Hematopoietic multipotent progenitor cell treated with erythropoietin and hydrocortisone succinate and interleukin-3 and kit ligand, for 6 days (in vitro differentiated cells): ENCODE results near the gene ISYNA1.

Experiments used
- DNase-seq: peaks from one replicate; pipeline ENCODE4 v3.0.0-alpha.2; 2015

The ISYNA1 gene

DNA sequence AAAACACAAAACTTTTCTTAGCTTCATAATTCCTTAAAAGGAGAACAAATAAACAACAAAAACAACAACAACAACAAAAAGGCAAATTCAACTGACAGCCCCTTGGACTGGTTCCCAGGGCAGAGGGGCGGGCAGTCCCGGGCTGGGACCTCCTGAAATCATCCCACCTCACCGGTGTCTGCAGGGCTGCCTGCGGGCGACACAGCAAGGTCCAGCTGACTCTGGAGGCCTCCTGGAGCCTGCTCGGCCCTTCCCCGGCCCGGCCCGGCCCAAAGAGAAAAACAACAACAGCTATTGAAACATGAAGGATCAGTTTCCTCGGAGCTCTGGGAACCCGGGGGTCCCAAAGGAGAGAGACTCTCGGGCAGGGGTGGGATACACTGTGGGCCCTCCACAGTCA lies 5.0 kb upstream of the ISYNA1 start:
- no peak for DNase-seq

DNA sequence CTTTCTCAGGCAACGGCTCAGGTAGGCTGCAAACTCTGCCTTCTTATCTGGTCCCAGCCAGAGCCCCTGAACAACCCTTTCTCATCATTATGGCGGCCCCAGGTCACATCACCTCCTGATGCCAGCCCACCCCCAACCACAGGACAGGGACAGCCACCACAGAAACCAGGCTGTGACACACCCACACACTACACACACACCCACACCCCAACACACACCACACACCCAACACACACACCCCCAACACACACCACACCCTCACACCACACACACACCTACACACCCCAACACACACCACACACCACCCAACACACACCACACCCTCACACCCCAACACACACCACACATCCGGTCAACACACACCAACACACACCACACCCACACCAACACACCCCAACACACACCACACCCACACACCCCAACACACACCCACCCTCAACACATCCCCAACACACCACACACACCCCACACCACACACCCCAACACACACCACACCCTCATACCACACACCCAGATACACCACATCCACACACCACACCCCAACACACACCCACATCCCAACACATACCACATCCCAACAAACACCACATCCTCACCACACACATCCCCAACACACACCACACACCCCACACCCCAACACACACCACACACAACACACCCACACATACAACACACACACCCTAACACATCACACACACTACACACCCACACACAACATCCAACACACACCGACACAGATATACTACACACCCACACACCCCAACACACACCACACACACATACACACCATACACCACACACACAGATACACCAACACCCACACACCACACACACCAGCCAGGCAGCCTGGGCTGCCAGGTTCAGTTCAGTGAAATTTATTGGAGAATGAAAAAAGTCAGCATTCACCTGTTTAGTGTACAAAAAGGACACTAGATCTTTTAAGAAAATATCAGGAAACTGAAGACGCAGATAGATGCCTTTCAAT lies 4.2 kb upstream of the ISYNA1 start:
- DNase-seq = peak; percentile 70

DNA sequence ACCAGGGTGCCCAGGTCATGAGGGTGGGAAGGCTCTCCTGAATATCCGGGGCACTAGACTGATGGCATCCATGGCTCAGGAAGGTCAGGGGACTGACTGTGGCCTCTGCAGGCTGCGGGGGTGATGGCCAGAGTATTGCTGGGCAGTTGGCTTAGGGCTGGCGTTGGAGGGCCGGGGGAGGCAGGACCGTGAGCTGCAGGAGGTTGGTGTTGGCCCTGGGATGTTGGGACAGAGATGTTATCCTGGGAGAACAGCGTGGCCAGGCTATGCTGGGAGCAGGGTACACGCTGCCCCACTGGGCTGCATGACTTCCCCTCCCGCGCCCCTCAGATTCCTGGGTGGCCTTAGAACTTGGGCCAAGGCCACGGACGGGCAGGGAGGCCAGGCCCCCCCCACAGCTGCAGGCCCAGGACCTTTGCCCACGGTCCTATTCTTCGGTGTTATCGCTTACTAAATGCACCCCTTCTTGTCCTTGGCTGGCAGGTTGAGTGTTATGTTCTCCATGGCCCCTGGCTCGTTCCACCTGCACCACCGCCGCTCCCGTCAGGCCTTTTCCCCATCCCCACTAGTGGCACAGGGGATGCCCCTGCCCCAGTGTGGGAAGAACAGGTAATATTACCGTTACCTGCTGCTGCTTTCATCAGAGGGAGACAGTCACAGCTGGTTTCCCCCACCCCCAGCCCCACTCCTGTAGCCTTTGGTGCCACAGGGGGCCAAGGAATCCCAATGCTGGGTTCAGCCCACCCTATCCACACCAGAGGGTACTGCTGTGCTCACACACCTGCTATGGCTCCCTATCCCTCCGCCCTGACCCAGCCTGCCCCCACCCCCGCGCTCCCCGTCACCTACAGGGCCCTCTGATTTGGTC lies 3.2 kb upstream of the ISYNA1 start:
- no peak for DNase-seq

DNA sequence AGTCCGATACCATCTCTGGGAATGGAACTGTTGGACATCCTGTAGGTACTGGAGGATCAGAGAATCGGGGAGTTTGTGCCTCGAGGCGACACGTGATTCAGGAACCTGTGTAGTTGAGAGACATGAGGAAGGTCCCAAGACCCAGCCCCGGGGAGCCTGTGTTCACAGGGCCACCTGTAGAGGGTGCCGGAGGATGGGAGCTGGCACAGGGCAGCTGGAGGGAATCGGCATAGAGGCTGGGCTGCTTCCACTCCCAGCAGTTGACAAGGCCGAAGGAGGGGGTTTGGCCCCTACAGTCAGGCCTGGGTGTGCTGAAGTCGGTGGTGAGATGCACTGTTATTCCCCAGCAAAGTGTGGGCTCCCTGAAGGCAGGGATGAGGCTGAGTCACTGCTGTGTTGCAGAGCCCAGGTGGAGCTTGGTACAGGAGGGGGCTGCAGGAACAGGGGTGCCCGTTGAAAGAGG lies 2.5 kb upstream of the ISYNA1 start:
- peak; percentile 74 for DNase-seq

DNA sequence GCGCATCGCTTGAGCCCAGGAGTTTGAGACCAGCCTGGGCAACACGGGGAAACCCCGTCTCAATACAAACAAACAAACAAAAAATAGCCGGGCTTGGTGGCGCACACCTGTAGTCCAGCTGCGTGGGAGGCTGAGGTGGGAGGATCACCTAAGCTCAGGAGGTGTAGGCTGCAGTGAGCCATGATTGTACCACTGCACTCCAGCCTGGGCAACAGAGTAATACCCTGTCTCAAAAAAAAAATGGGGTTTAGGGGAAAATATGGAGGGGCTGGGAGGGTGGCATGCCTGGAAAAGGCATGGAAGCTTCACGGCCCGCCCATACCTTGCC lies 1.9 kb upstream of the ISYNA1 start:
- DNase-seq = no peak

DNA sequence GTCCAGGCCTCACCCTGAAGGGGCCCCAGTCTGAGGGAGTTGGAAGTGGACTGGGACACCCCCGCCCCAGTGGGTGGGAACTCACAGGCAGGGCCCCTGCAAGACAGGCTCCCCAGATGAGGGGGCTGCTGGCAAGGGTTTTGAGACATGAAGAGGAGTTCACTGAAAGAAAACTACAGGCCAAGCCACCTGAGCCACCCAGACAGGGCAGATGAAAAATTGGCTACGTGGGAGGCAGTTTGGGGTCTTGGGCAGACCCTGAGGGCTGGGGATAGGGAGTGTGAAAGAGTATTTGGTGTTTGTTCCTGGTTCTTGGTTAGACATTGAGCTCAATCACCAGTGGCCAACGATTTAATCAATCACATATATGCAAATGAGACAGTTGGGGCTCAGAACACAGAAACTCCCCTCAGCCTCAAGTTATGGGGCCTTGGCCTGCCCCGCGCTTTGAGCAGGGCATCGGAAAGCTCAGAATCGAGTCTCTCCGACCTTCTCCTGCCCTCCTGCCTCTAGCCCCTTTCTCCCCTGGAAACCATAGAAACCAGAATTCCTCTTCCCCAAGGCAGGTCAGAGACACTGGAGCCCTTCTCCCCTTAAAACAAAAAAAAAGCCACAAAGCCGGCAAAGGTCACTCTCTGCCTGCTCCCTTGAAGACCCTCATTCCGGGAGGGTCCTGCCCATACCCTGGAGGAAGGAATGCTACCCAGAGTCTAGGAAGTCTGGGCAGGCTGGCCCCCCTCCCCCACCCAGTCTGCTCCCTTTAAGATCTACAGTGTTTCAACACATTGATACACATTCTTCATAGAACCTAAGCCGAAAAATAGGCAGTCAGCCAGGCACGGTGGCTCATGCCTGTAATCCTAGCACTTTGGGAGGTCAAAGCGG lies 1.3 kb upstream of the ISYNA1 start:
- peak; percentile 71 for DNase-seq

DNA sequence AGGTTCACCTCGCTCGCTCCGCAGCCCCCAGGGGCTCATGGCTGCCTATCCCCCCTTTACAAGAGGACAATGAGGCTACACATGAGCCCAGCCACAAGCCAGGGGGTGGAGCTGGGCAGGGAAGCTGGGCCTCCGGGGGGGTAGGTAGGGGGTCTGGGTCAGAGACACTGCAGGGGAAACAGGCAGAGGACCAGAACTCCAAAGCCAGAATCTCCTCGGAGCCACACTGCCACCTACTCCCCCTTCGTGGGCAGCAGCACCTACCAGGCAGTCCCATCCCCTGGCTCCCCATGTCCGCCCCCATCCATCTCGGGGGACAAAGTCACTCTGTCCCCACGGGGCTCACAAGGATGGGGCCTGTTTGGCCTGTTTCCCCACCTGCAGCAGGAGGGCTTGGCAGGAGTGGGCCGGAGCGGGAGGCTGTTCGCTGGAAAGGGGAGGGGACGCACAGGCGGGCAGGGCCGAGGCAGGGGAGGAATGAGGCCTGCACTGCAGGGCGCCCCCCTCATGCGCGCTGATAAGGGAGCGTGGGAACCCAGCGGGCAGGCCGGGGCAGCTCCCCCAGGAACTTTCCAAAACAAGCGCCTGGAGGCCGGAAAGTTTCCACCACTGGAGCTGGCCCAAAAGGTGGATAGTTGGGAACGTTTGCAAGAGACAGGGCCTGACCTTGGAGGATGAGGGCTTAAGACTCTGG lies 545 bp upstream of the ISYNA1 start:
- peak; percentile 32 for DNase-seq

DNA sequence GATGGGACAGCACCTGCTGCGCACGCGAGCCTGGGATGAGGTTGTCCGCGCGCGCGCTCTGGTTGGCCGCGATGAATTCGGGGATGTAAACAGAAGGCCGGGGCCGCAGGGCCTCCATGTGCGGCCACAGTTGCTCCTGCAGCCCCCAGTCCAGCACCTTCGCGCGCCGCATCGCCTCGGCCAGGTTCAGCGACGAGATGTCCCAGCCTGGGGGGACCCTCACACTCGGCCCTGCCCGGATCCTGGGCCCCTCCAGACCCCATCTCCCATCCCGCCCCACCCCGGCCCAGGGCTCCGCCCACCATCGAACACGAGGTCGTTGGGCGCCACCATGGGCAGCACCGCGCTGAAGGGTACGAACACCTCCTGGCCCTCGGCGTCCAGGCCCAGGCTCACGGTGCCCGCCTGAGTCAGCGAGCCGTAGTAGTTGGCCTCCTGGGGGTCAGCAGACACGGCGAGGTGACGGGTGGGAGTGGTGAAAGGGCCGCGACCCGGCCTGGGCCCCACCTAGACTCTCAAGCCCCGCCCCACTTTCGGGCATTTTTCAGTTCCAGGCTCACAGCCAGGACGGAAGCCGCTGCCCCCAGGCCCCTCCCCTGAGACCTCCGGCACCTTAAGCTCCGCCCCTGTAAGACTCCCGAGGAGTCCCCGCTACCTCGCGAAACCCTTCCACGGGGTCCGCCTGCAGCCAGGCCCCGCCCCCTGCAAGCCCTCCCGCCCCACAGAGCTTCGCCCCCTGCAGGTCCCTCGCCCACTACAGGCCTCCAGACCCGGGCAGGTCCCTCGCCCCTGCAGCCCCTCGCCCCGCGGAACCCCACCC lies 1.1 kb downstream of the ISYNA1 start:
- DNase-seq = peak; percentile 97

DNA sequence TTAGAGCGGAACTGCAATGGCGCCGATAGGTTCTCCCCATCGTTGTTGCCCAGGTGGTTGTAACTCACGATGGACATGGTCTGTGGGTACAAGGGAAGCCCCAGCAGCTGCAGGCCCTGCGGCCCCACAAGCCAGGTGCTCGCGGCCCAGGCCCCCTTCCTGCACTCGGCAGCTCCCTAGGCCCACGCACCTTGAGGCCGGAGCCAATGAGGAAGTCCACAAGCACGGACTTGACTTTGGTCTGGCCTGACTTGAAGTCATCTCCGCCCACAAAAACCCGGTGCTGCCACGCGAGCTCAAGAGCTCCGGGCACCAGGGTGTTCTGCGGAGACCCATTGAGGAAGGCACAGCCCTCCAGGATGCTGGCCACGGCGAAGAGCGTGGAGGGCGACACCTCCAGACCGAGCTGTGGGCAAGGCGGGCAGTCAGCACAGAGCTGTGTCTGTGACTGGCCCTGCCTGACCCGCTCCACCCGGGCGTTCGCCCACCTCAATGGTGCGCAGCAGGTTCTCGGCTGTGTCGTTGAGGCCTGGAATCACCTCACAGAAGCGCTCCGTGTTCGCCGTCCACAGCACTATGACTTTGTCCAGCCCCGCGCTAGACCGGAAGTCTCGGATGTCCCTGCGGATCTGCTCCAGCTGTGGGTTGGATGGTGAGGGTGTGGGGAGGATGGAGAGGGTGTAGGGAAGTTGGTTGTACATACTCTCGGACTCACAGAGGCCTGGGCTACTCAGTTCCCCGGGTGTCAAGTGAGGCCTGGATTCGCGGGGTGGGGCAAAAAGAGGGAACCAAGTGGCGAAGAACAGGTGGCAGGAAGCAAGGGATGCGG lies 1.9 kb downstream of the ISYNA1 start:
- DNase-seq = no peak

DNA sequence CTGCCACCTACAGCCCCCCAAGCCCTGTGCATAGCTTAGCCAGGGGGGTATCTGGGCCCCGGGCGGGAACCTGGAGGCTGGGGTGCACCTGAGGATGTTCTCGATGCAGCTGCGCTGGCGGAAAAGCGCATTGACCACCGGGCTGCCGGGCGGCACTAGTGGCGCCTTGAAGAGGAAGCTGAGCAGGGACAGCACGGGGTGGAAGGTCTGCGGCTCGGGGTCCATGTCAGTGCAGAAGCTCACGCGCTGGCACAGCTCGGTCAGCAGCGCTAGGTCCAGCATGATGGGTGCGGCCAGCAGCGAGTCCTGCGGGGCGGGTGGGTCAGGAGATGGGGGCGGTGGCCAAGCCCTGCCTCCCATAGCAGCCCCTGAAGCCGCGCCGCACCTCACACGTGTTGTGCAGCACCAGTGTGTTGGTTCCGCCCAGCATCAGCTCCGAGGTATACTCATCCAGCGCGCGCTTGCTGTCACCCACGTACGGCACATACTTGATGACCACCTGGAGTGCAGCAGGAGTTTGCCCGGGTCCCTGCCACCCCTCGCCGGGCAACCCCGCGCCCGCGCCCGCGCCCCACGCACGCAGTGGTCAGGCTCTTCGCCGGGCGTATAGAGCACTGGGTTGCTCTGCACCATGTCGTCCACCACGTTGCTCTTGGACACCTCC lies 2.6 kb downstream of the ISYNA1 start:
- DNase-seq = no peak

DNA sequence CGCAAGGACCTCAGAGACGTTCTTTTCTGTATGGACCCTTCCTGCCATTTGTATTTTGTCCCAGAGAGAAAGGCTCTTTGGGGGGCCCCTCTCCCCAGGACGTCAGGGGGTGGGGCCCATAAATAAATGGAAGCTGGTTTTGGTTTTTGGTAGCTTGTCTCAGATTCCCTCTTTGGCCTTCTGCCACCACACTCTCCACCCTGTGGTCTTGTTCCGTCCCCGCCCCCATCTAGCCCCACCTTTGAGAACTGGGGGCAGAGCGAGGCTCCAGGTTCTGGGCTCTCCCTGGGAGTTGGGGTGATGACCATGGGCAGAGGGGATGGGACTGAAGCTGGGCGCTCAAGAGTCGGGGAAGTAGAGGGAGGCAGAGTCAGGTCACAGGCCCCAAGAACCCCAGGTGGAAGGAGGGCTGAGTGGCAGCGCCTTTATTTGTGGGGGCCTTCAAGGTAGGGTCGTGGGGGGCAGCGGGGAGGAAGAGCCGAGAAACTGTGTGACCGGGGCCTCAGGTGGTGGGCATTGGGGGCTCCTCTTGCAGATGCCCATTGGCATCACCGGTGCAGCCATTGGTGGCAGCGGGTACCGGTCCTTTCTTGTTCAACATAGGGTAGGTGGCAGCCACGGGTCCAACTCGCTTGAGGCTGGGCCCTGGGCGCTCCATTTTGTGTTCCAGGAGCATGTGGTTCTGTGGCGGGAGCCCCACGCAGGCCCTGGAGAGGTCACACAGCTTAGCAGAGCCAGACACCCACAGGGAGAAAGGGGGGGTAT lies 3.3 kb downstream of the ISYNA1 start:
- peak; percentile 65 for DNase-seq

DNA sequence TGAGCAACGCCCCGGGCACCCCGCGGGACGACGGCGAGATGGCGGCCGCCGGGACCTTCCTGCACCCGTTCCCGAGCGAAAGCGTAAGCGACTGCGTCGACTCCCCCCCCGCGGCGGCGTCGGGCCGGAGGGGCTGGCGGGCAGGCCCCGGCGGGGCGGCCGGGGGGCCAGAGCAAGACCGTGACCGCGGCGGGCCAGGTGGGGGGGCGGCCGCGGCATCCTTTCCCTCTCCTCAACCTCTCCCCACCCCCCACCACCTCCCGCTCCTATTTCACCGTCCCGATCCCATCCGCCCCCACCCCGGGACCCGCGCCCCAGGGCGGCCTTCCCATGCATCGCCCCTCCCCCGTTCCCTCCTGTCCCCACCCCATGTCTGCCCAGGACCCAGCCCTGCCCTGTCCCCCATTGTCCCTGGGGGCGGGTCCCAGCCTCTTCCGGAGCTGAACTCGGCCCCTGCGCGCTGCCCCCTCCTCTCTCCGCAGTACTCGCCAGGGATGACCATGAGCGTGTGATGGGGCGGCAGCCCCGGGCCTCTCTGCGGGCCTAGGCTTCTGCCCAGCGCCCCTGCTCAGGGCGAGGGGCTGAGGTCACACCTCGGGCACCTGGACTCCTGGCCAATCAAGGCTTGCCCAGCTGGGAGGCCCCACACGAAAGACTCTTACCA lies 4.1 kb downstream of the ISYNA1 start:
- DNase-seq = peak; percentile 18

DNA sequence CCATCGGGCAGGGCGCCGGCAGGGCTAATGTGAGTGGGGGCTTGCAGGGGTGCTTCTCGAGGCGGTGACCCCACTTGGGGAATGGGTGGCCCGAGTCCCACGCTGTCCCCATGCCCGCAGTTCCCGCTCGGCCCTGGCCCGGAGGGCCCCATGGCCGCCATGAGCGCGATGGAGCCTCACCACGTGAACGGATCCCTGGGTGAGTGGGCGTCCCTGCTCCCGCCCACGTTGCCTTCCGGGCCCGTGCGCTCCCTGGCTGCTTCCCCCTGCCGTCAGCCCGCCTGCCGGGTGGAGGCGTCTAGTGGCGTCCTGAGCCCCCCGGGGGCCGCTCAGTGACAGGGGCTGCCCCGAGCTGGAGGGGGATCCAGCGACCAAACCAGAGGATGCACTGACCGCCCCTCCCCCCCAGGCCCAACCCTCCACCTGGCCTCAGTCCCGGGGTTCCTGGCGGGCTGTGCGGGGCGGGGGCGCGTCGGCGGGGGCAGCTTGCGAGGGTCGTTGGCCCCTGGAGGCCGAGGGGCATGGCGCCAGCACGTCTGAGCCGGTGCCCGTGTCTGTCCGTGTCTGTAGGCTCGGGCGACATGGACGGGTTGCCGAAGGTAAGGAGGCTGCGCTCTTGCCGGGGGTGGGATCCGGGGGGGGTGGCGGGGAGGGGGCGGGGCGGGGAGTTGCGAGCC lies 4.8 kb downstream of the ISYNA1 start:
- DNase-seq = peak; percentile 42

DNA sequence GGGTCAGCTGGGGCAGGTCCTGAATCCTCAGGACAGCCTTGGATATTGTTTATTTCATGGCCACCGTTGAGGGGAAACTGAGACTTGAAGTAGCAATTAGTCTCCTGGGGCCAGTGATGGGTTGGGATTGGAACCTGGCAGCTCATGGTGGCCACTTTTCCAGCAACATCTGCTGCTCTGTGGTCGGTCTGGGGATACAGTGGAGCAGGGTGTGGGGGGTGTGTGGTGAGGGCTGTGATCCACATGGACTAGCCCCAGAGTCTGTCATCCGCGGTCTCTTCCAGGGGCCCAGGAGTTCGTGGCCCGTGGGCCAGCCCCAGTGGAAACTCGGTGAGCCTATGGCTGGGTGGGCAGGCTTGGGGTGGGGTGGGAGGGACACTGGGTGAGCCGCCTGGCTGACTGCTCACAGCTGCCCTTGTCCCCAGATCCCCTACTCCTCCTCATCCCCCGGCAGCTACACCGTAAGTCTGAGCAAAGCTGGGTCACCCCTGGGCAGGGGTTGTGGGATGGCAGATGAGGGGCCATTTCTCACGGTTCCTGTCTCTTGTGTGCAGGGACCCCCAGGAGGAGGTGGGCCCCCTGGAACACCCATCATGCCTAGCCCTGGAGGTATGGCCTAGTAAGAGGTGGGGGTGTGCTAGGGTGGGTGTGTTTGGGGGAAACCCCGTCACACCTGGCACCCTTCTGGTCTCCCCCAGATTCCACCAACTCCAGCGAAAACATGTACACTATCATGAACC lies 5.5 kb downstream of the ISYNA1 start:
- no peak for DNase-seq

DNA sequence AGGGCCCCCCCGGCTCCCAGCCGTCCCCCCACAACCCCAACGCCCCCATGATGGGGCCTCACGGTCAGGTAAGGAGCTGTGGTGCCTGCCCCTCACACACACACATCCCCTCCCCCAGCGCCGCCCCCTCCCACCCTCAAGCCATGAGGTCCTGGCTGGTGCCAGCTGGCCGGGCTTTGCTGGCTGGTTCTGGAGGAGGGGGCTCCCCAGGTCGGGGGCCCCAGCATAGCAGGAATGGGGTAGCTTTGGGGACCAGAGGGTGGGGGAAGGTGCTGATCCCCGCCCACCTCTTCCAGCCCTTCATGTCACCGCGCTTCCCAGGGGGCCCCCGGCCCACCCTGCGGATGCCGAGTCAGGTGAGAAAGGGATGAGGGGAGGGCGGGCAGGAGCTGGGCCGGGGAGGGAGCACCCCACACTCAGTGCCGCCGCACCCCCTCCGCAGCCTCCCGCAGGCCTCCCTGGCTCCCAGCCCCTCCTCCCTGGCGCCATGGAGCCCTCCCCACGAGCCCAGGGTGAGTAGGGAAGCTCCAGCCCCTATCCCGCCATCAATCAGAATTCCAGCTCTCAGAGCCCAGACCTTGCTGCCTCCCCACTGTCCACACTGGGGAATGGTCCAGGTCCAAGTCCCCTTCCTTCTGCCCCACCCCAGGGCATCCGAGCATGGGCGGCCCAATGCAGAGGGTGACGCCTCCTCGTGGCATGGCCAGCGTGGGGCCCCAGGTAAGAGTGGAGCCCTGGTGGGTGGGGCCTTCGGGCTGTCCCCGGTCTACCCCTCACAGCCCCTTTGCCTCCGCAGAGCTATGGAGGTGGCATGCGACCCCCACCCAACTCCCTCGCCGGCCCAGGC lies 6.4 kb downstream of the ISYNA1 start:
- DNase-seq = no peak
